IMR-90 (cell line): Measurements from ENCODE around the gene PPP1R12B. TPM values are rescaled to one million over a fixed set of nuclear protein-coding genes. Genes with fewer than 3 reads are reported as not detected.

Experiments used
- ATAC-seq: fragments of 200-7000 bp; cut with Tn5 transposase; 2 replicates; pipeline ENCODE4 v1.9.1; 2020; ENCODE audit warnings: low read depth, mild to moderate bottlenecking, moderate library complexity
- BruUV-seq: library from RNA; stranded (reverse); fragments of 400-500 nt; replicated peaks from 2 replicates; lab custom pipeline; 2021; lab: Mats Ljungman, UMichigan
- CTCF ChIA-PET: fragments of 300-600 bp; formaldehyde crosslinking; extraction: SDS; loops from one replicate; lab custom pipeline; 2021; ENCODE audit warnings: antibody characterized with exemption; lab: Yijun Ruan, JAX
- POLR2A ChIA-PET: fragments of 300-600 bp; sonication (Branson Sonifier 250); formaldehyde crosslinking; loops from one replicate; lab custom pipeline; 2022; ENCODE audit warnings: antibody characterized with exemption; ENCODE audit not compliant: unreplicated experiment; lab: Charles Lee
- DNase-seq: peaks from one replicate; pipeline ENCODE4 v3.0.0; 2013
- H2AFZ ChIP-seq: replicated peaks from 2 replicates; pipeline ENCODE3; 2013; ENCODE audit warnings: low read length, mild to moderate bottlenecking; ENCODE audit not compliant: poor library complexity
- H2AK5ac ChIP-seq: 2 replicates; pipeline ENCODE4 v1.6.1; 2013; ENCODE audit warnings: low read depth, low read length, inconsistent platforms
- H2AK9ac ChIP-seq: replicated peaks from 2 replicates; pipeline ENCODE3; 2013; ENCODE audit warnings: mild to moderate bottlenecking, low read depth, low read length, moderate library complexity; ENCODE audit not compliant: poor library complexity
- H2BK120ac ChIP-seq: 2 replicates; pipeline ENCODE4 v1.6.1; 2013; ENCODE audit warnings: low read depth, low read length, inconsistent platforms
- H2BK15ac ChIP-seq: 3 replicates; pipeline ENCODE4 v1.6.1; 2013; ENCODE audit warnings: low read depth, low read length, inconsistent platforms
- H2BK20ac ChIP-seq: 2 replicates; pipeline ENCODE4 v1.6.1; 2013; ENCODE audit warnings: low read depth, mild to moderate bottlenecking, inconsistent platforms, low read length, moderate library complexity
- H2BK5ac ChIP-seq: 2 replicates; pipeline ENCODE4 v1.6.1; 2013; ENCODE audit warnings: mild to moderate bottlenecking, low read depth, low read length, inconsistent platforms; ENCODE audit not compliant: poor library complexity, severe bottlenecking
- H3K14ac ChIP-seq: replicated peaks from 2 replicates; pipeline ENCODE4 v1.6.1; 2013; ENCODE audit warnings: low read depth, low read length, inconsistent platforms
- H3K18ac ChIP-seq: 2 replicates; pipeline ENCODE4 v1.6.1; 2013; ENCODE audit warnings: low read depth, low read length, control low read depth
- H3K23ac ChIP-seq: 2 replicates; pipeline ENCODE4 v1.6.1; 2013; ENCODE audit warnings: low read depth, low read length, inconsistent platforms
- H3K27ac ChIP-seq: 2 replicates; pipeline ENCODE4 v1.5.1; 2013; ENCODE audit warnings: mild to moderate bottlenecking, control low read depth, low read length; ENCODE audit not compliant: insufficient read depth
- H3K27me3 ChIP-seq: 2 replicates; pipeline ENCODE4 v1.6.1; 2013; ENCODE audit warnings: low read length; ENCODE audit not compliant: control insufficient read depth, insufficient read depth
- H3K36me3 ChIP-seq: 2 replicates; pipeline ENCODE4 v1.6.1; 2013; ENCODE audit warnings: low read length, mixed read lengths; ENCODE audit not compliant: control insufficient read depth, insufficient read depth
- H3K4ac ChIP-seq: 2 replicates; pipeline ENCODE4 v1.6.1; 2013; ENCODE audit warnings: low read depth, low read length, inconsistent platforms
- H3K4me1 ChIP-seq: 2 replicates; pipeline ENCODE4 v1.6.1; 2013; ENCODE audit warnings: low read length, mixed read lengths; ENCODE audit not compliant: control insufficient read depth, insufficient read depth
- H3K4me2 ChIP-seq: 2 replicates; pipeline ENCODE4 v1.6.1; 2013; ENCODE audit warnings: low read depth, mild to moderate bottlenecking, control low read depth, low read length, moderate library complexity
- H3K4me3 ChIP-seq: 2 replicates; pipeline ENCODE4 v1.5.1; 2013; ENCODE audit warnings: low read depth, mild to moderate bottlenecking, control low read depth, low read length, moderate library complexity; ENCODE audit not compliant: insufficient read depth
- H3K56ac ChIP-seq: 2 replicates; pipeline ENCODE4 v1.6.1; 2013; ENCODE audit warnings: low read length, inconsistent platforms; ENCODE audit not compliant: insufficient read depth; ENCODE audit errors: extremely low read depth
- H3K79me1 ChIP-seq, 2 experiments: 2 replicates each; pipeline ENCODE4 v1.6.1; 2013; ENCODE audit warnings: low read length in 2 of 2, inconsistent platforms in 1 of 2, low read depth in 1 of 2
- H3K9ac ChIP-seq: 2 replicates; pipeline ENCODE4 v1.6.1; 2013; ENCODE audit warnings: low read depth, low read length, control low read depth
- H3K9me1 ChIP-seq: 2 replicates; pipeline ENCODE4 v1.6.1; 2013; ENCODE audit warnings: low read length, inconsistent platforms; ENCODE audit not compliant: insufficient read depth
- H3K9me3 ChIP-seq: 2 replicates; pipeline ENCODE4 v1.6.1; 2013; ENCODE audit warnings: low read length; ENCODE audit not compliant: control insufficient read depth, insufficient read depth
- H4K20me1 ChIP-seq: 2 replicates; pipeline ENCODE4 v1.6.1; 2013; ENCODE audit warnings: low read length, inconsistent platforms; ENCODE audit not compliant: insufficient read depth
- H4K5ac ChIP-seq: 2 replicates; pipeline ENCODE4 v1.6.1; 2013; ENCODE audit warnings: mild to moderate bottlenecking, low read depth, low read length, control low read depth
- H4K8ac ChIP-seq, 2 experiments: 2 replicates each; pipeline ENCODE4 v1.6.1; 2013; ENCODE audit warnings: low read depth in 2 of 2, low read length in 2 of 2, control low read depth in 1 of 2, inconsistent platforms in 1 of 2
- H4K91ac ChIP-seq: 2 replicates; pipeline ENCODE4 v1.6.1; 2013; ENCODE audit warnings: low read depth, low read length, inconsistent platforms; ENCODE audit not compliant: insufficient read depth
- CHD1 ChIP-seq: IDR thresholded peaks from 2 replicates; pipeline ENCODE4 v1.6.1; 2012; ENCODE audit warnings: low read depth, low read length, improper control_type of control experiment
- MAZ ChIP-seq: IDR thresholded peaks from 2 replicates; pipeline ENCODE4 v1.6.1; 2012; ENCODE audit warnings: low read depth, mild to moderate bottlenecking, low read length, improper control_type of control experiment, moderate library complexity, borderline replicate concordance
- MXI1 ChIP-seq: IDR thresholded peaks from 2 replicates; pipeline ENCODE4 v1.6.1; 2012; ENCODE audit warnings: low read depth, mild to moderate bottlenecking, low read length, moderate library complexity, borderline replicate concordance
- RAD21 ChIP-seq: IDR thresholded peaks from 2 replicates; pipeline ENCODE4 v1.6.1; 2012; ENCODE audit warnings: low read length, improper control_type of control experiment
- SMC3 ChIP-seq: fragments of 150-350 bp; IDR thresholded peaks from 2 replicates; pipeline ENCODE4 v1.6.1; 2016; ENCODE audit warnings: low read depth, mild to moderate bottlenecking, antibody characterized with exemption, low read length, moderate library complexity
- WGBS, 2 experiments: methylation state at CpG; one replicate each; pipeline versions ENCODE4 v1.1.5 to v1.1.7; 2013; ENCODE audit warnings: missing lambda C conversion rate in 2 of 2; ENCODE audit not compliant: insufficient read length in 1 of 2; ENCODE audit errors: extremely low coverage in 2 of 2; 5-methylcytosine and 5-hydroxymethylcytosine counted together
- dilution Hi-C: fragments of 300-500 bp; cut with HindIII; formaldehyde crosslinking; loops from one replicate; pipeline ENCODE4 v1.14.3; 2018; ENCODE audit warnings: low sequenced_read_pairs; ENCODE audit not compliant: unreplicated experiment
- in situ Hi-C: fragments of 300-500 bp; cut with MboI; formaldehyde crosslinking; loops from 3 replicates; pipeline ENCODE4 v1.14.3; 2019; ENCODE audit warnings: low sequenced_read_pairs, inconsistent platforms, mixed read lengths
- intact Hi-C: fragments of 100-400 bp; cut with micrococcal nuclease; formaldehyde crosslinking; loops from 2 replicates; pipeline ENCODE4 v1.10.0; 2022
- polyA plus RNA-seq, 3 experiments: library from polyadenylated mRNA; depleted of rRNA; stranded (reverse); fragments of >200 nt; gene quantifications; 2 replicates each; pipeline ENCODE4 v1.2.3, GENCODE V29; 2012; ENCODE audit warnings: low replicate concordance in 1 of 3
- total RNA-seq: library from RNA; depleted of rRNA; stranded (reverse); fragments of >200 nt; gene quantifications from 2 replicates; pipeline ENCODE4 v1.2.3, GENCODE V29; 2012
- TF ChIP-seq, protein P1 (sequence below): fragments of 150-350 bp; IDR thresholded peaks from 2 replicates; pipeline ENCODE4 v1.6.1; 2016; ENCODE audit warnings: low read depth, mild to moderate bottlenecking, low read length, moderate library complexity, borderline replicate concordance

PPP1R12B gene
- total and polyA plus RNA-seq, 2 of the 4 experiments (the other 2 are of a cell fraction), result 8.5 to 12.0 TPM

DNA sequence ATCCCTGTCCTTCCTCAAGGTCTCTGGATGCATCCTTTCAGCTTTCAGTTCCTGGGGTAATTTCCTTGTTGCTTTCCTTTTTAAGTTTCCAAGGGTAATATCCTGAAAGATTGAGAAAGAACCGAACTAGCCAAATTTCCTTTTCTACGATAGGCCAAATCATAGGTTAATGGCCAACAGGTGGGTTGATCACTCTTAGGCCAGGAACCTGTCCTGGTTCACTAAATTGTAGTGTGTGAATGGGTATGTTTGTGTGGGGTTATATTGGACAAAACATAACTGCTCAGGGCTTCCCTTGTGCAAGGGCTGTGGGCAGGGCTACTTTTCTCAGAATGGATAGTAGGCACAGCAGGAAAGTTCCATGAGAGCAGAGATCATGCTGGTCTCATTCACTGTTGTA lies 23.9 kb upstream of the PPP1R12B start:
- Histone ChIP-seq H3K9me1 (no peaks in the 10 kb centered on the region; the same call in 1 of the 2 replicates), H4K8ac (no peak overlapping the region), H3K79me1 (no peaks in the 10 kb centered on the region), H3K23ac (no peak overlapping the region), H4K5ac (no peak overlapping the region), H2AFZ (no peak overlapping the region), H3K4me1 (no peaks in the 10 kb centered on the region), H3K4ac (no peak overlapping the region), H2BK120ac (no peak overlapping the region), H3K27ac (no peak overlapping the region), H3K14ac (no peak overlapping the region), H3K18ac (no peak overlapping the region), H3K4me3 (no peak overlapping the region), H3K36me3 (peaks cover 1% of the 10 kb centered on the region; the same call in 1 of the 2 replicates), H2BK20ac (no peak overlapping the region), H2BK5ac (no peak overlapping the region), H3K4me2 (no peak overlapping the region), H4K91ac (no peak overlapping the region), H2AK9ac (no peak overlapping the region), H2AK5ac (no peak overlapping the region), H2BK15ac (no peak overlapping the region), H3K9ac (no peak overlapping the region), H3K9me3 (no peaks in the 10 kb centered on the region), H4K20me1 (no peaks in the 10 kb centered on the region), H3K56ac (no peak overlapping the region), H3K27me3 (peaks cover 27% of the 10 kb centered on the region)
- intact Hi-C loops (no loop called here), dilution Hi-C loops (no loop called here), in situ Hi-C loops (loop anchor here (10.0 kb wide), 1 partner anchor 390 kb away; the partner anchor contains the start of gene SYT2)
- POLR2A ChIA-PET, result no interaction called here
- no TSS peak for BruUV-seq
- ATAC-seq (no peak), DNase-seq (no peak)
- whole genome bisulfite sequencing, 2 experiments, result no CpG with 5 or more reads among the region's 2 CpGs
- CTCF ChIA-PET, result interaction anchor here (1.2 kb wide), 1 partner anchor 9 kb away, joined by 5 read pairs; no protein-coding TSS in a partner anchor
- TF ChIP-seq SMC3 (no peak), MAZ (no peak), RAD21 (no peak), CHD1 (no peak), MXI1 (no peak)
- TF ChIP-seq, protein P1, sequence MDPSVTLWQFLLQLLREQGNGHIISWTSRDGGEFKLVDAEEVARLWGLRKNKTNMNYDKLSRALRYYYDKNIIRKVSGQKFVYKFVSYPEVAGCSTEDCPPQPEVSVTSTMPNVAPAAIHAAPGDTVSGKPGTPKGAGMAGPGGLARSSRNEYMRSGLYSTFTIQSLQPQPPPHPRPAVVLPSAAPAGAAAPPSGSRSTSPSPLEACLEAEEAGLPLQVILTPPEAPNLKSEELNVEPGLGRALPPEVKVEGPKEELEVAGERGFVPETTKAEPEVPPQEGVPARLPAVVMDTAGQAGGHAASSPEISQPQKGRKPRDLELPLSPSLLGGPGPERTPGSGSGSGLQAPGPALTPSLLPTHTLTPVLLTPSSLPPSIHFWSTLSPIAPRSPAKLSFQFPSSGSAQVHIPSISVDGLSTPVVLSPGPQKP, result no peak
